GM12878 (cell line): ENCODE results near the gene SVOP. TPM values are rescaled to one million over a fixed set of nuclear protein-coding genes. Genes with fewer than 3 reads are reported as not detected.

Source experiments
- BACH1 ChIP-seq: fragments of 450-650 bp; IDR thresholded peaks from 2 replicates; pipeline ENCODE4 v1.6.1; 2017; ENCODE audit warnings: mild to moderate bottlenecking, borderline replicate concordance
- E2F8 ChIP-seq: fragments of 450-650 bp; IDR thresholded peaks from 2 replicates; pipeline ENCODE4 v1.6.1; 2018; ENCODE audit warnings: mild to moderate bottlenecking, low read depth, moderate library complexity; ENCODE audit not compliant: partially characterized antibody
- GATAD2B ChIP-seq: fragments of 450-650 bp; conservative IDR thresholded peaks from 2 replicates; pipeline ENCODE4 v1.6.1; 2017; ENCODE audit warnings: low read depth, mild to moderate bottlenecking, moderate library complexity
- IRF4 ChIP-seq: IDR thresholded peaks from 2 replicates; pipeline ENCODE4 v1.6.1; 2011; ENCODE audit warnings: low read depth, low read length
- RELB ChIP-seq: fragments of 450-650 bp; IDR thresholded peaks from 2 replicates; pipeline ENCODE4 v1.6.1; 2017; ENCODE audit warnings: low read depth, mild to moderate bottlenecking, moderate library complexity
- WRNIP1 ChIP-seq: IDR thresholded peaks from 2 replicates; pipeline ENCODE4 v1.6.1; 2011; ENCODE audit warnings: low read depth, low read length, improper control_type of control experiment, borderline replicate concordance
- polyA plus RNA-seq, 11 experiments: library from polyadenylated mRNA; depleted of rRNA in 4 of 11; unstranded in 6 of 11; stranded (reverse) in 5 of 11; fragments of >200 nt; fragmentation: Nextera tagmentation in 4 of 11; fragmentation: Illumina TruSeq in 1 of 11; extraction: Ambion mirVana in 4 of 11; extraction: Trizol in 1 of 11; gene quantifications; 1 replicate in 1 of 11; 2 replicates in 10 of 11; pipeline versions ENCODE4 v1.2.1 to v1.2.3, GENCODE V29; 2011 to 2016; ENCODE audit warnings: inconsistent platforms in 2 of 11, missing spikeins in 2 of 11, low read depth in 1 of 11
- total RNA-seq, 4 experiments: library from RNA; depleted of rRNA in 3 of 4; stranded (reverse); fragments of >200 nt in 3 of 4; fragmentation: Illumina TruSeq in 1 of 4; extraction: Trizol in 1 of 4; gene quantifications; 2 replicates each; pipeline versions ENCODE4 v1.2.1 to v1.2.3, GENCODE V29; 2013 to 2021

The SVOP gene
- total and polyA plus RNA-seq, 10 of the 15 experiments (the other 5 are each of a cell fraction or from before 2014, with no cell fraction given), result under 0.01 TPM; not detected in 9

- no peak for TF ChIP-seq WRNIP1
- no peak for TF ChIP-seq E2F8
- TF ChIP-seq RELB, result no peak
- TF ChIP-seq BACH1, result no peak
- TF ChIP-seq GATAD2B, result no peak
- TF ChIP-seq IRF4, result no peak
- TF ChIP-seq, all 136 proteins: peak for 0
Measured at GRCh38 chr12:108938247-108938924, 82.5 kb downstream of the SVOP start (continued).
